Activated effector memory CD4-positive, alpha-beta T cell treated with Interleukin-2 at 50 U/mL for 16 hours (primary cell): Measurements from ENCODE around the gene ERICH6.

Experiments used
- DNase-seq: peaks from one replicate; pipeline ENCODE4 v3.0.0-alpha.2; 2020

Gene ERICH6

GRCh38 chr3:150703756-150704344, at the start of gene ERICH6:
Gene ERICH6, minus strand, starts transcription at chr3:150703920. Its CDS starts 22 bp downstream, at chr3:150703898.
- DNase-seq: peak; percentile 64

GRCh38 chr3:150751781-150752263, 48.1 kb upstream of the ERICH6 start:
- no peak for DNase-seq

GRCh38 chr3:150749255-150749654, 45.5 kb upstream of the ERICH6 start:
- DNase-seq: no peak

GRCh38 chr3:150748684-150749047, 44.9 kb upstream of the ERICH6 start:
- DNase-seq: no peak

GRCh38 chr3:150747886-150748683, 44.4 kb upstream of the ERICH6 start:
- no peak for DNase-seq

- DNase-seq: no peak
Observed at GRCh38 chr3:150746791-150747590, 43.3 kb upstream of the ERICH6 start.

- DNase-seq: no peak
Observed at GRCh38 chr3:150745832-150746231, 42.1 kb upstream of the ERICH6 start.

GRCh38 chr3:150744919-150745211, 41.1 kb upstream of the ERICH6 start:
- DNase-seq: no peak

- DNase-seq: no peak
Observed at GRCh38 chr3:150744041-150744918, 40.6 kb upstream of the ERICH6 start.

- no peak for DNase-seq
Observed at GRCh38 chr3:150743508-150743907, 39.8 kb upstream of the ERICH6 start.

- DNase-seq: no peak
Observed at GRCh38 chr3:150742679-150743078, 39.0 kb upstream of the ERICH6 start.

GRCh38 chr3:150742141-150742523, 38.4 kb upstream of the ERICH6 start:
- DNase-seq: no peak

- DNase-seq: no peak
Observed at GRCh38 chr3:150741497-150742140, 37.9 kb upstream of the ERICH6 start.

GRCh38 chr3:150740733-150741496, 37.2 kb upstream of the ERICH6 start:
- DNase-seq: no peak

GRCh38 chr3:150739877-150740645, 36.3 kb upstream of the ERICH6 start:
- no peak for DNase-seq

- DNase-seq: no peak
Observed at GRCh38 chr3:150739200-150739863, 35.6 kb upstream of the ERICH6 start.

GRCh38 chr3:150738688-150739087, 35.0 kb upstream of the ERICH6 start:
- DNase-seq: no peak

- no peak for DNase-seq
Observed at GRCh38 chr3:150737874-150738679, 34.4 kb upstream of the ERICH6 start.
